K562 (cell line): ENCODE data around the gene MYO10.

Source experiments
- CAMTA2 ChIP-seq: fragments of 250-450 bp; sonication (Bioruptor Pico); conservative IDR thresholded peaks from 2 replicates; pipeline ENCODE4 v1.5.1; 2022
- CBFB ChIP-seq: sonication (generic); formaldehyde crosslinking; IDR thresholded peaks from 2 replicates; pipeline ENCODE4 v1.4.0; 2020; ENCODE audit warnings: mild to moderate bottlenecking, missing genetic modification reagents
- EP300 ChIP-seq: IDR thresholded peaks from 2 replicates; pipeline ENCODE4 v1.6.1; 2012; ENCODE audit warnings: low read length, improper control_type of control experiment
- FOS ChIP-seq: IDR thresholded peaks from 3 replicates; pipeline ENCODE4 v1.6.1; 2011; ENCODE audit not compliant: insufficient read length; ENCODE audit errors: extremely low read depth
- POLR2A ChIP-seq: fragments of 450-650 bp; conservative IDR thresholded peaks from 2 replicates; pipeline ENCODE4 v1.6.1; 2016
- POLR3G ChIP-seq: IDR thresholded peaks from 2 replicates; pipeline ENCODE4 v1.6.1; 2011; ENCODE audit not compliant: insufficient read length, insufficient replicate concordance; ENCODE audit errors: extremely low read depth
- SETDB1 ChIP-seq: IDR thresholded peaks from one replicate; pipeline ENCODE4 v1.6.1; 2012; ENCODE audit warnings: low read length, control low read depth, inconsistent platforms
- ZNF263 ChIP-seq: sonication (generic); formaldehyde crosslinking; IDR thresholded peaks from 2 replicates; pipeline ENCODE4 v1.8.0; 2022; ENCODE audit warnings: mild to moderate bottlenecking, missing genetic modification reagents, borderline replicate concordance
- TF ChIP-seq, protein P1 (sequence below): fragments of 200-800 bp; sonication (Bioruptor generic); IDR thresholded peaks from 2 replicates; pipeline ENCODE4 v1.6.1; 2017; ENCODE audit warnings: missing genetic modification characterization, missing compliant biosample characterization
- TF ChIP-seq, protein P2 (sequence below): conservative IDR thresholded peaks from 2 replicates; pipeline ENCODE4 v1.6.1; 2011; ENCODE audit warnings: low read depth, mild to moderate bottlenecking, low read length; ENCODE audit not compliant: control insufficient read depth
- TF ChIP-seq, protein P3 (sequence below), 2 experiments: fragments of 450-650 bp; IDR thresholded peaks; 2 replicates each; pipeline ENCODE4 v1.6.1; 2016
- TF ChIP-seq, protein P4 (sequence below), 3 experiments: IDR thresholded peaks in 2 of 3; conservative IDR thresholded peaks in 1 of 3; 2 replicates each; pipeline ENCODE4 v1.5.1; 2011 to 2012; ENCODE audit warnings: low read length in 3 of 3, mild to moderate bottlenecking in 3 of 3, control low read depth in 2 of 3, improper control_type of control experiment in 1 of 3, inconsistent platforms in 1 of 3, low read depth in 1 of 3, mixed read lengths in 1 of 3, moderate library complexity in 1 of 3; ENCODE audit not compliant: insufficient read depth in 2 of 3

DNA sequence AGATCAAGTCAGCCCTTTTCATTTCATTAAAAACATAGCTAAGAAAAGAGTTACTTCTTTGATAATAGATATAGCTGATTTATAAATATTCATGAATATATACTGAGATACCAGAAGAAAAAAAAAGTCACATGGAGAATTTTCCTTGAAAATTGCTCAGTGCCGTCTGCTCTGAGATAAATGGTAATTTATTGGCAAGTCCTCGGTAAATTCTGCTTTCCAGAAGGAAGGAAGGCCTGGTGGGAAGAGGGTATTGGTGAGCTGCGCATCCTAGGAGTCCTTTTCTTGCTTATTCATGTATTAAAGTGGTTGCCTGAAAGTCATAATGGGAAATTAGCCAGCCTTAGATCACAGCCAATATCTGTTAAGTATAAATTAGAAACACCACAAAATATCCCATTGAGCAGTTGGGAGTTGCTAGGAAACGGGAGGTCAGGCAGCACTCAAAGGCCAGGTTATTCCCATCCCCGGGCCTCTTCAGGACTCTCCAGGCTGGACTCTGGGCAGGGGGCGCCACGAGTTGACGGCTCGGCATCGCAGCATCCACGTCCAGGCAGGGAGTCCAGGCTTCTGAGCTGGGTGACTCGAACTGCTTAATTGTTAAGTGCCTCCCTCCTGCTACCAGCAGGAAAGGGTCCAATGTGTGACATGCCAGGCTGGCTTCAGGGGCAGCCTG, 202.6 kb downstream of the MYO10 start:
- TF ChIP-seq EP300 (no peak), FOS (no peak), SETDB1 (no peak), POLR3G (no peak), ZNF263 (CRISPR knock-in tag) (no peak), CBFB (CRISPR knock-in tag) (no peak), POLR2A (no peak), CAMTA2 (no peak)
- TF ChIP-seq, protein P1, sequence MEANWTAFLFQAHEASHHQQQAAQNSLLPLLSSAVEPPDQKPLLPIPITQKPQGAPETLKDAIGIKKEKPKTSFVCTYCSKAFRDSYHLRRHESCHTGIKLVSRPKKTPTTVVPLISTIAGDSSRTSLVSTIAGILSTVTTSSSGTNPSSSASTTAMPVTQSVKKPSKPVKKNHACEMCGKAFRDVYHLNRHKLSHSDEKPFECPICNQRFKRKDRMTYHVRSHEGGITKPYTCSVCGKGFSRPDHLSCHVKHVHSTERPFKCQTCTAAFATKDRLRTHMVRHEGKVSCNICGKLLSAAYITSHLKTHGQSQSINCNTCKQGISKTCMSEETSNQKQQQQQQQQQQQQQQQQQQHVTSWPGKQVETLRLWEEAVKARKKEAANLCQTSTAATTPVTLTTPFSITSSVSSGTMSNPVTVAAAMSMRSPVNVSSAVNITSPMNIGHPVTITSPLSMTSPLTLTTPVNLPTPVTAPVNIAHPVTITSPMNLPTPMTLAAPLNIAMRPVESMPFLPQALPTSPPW: no peak
- TF ChIP-seq, protein P2, sequence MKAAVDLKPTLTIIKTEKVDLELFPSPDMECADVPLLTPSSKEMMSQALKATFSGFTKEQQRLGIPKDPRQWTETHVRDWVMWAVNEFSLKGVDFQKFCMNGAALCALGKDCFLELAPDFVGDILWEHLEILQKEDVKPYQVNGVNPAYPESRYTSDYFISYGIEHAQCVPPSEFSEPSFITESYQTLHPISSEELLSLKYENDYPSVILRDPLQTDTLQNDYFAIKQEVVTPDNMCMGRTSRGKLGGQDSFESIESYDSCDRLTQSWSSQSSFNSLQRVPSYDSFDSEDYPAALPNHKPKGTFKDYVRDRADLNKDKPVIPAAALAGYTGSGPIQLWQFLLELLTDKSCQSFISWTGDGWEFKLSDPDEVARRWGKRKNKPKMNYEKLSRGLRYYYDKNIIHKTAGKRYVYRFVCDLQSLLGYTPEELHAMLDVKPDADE: no peak
- TF ChIP-seq, protein P3, sequence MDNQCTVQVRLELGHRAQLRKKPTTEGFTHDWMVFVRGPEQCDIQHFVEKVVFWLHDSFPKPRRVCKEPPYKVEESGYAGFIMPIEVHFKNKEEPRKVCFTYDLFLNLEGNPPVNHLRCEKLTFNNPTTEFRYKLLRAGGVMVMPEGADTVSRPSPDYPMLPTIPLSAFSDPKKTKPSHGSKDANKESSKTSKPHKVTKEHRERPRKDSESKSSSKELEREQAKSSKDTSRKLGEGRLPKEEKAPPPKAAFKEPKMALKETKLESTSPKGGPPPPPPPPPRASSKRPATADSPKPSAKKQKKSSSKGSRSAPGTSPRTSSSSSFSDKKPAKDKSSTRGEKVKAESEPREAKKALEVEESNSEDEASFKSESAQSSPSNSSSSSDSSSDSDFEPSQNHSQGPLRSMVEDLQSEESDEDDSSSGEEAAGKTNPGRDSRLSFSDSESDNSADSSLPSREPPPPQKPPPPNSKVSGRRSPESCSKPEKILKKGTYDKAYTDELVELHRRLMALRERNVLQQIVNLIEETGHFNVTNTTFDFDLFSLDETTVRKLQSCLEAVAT (IDR thresholded peaks at IDR 0.05): no peak
- TF ChIP-seq, protein P4, sequence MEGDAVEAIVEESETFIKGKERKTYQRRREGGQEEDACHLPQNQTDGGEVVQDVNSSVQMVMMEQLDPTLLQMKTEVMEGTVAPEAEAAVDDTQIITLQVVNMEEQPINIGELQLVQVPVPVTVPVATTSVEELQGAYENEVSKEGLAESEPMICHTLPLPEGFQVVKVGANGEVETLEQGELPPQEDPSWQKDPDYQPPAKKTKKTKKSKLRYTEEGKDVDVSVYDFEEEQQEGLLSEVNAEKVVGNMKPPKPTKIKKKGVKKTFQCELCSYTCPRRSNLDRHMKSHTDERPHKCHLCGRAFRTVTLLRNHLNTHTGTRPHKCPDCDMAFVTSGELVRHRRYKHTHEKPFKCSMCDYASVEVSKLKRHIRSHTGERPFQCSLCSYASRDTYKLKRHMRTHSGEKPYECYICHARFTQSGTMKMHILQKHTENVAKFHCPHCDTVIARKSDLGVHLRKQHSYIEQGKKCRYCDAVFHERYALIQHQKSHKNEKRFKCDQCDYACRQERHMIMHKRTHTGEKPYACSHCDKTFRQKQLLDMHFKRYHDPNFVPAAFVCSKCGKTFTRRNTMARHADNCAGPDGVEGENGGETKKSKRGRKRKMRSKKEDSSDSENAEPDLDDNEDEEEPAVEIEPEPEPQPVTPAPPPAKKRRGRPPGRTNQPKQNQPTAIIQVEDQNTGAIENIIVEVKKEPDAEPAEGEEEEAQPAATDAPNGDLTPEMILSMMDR (IDR thresholded peaks at IDR 0.05 in 2 of 3, conservative IDR thresholded peaks at IDR 0.05 in 1 of 3; ENCODE audit: insufficient read depth in 2 of 3, low read depth in 1 of 3, low read length in 3 of 3): no peak
